GM03348 (cell line): ENCODE measurements around the gene LDHD.
A peak's percentile ranks its signal among the peaks of the same experiment; 100 is the strongest.
"Not testable (repeated sequence)": the region's sequence is repeated elsewhere in the genome, so short reads cannot be mapped to it uniquely, and the experiment has no call there.

ENCODE experiments used
- DNase-seq: peaks from one replicate; pipeline ENCODE4 v3.0.0; 2012; ENCODE audit warnings: low spot score

The LDHD gene

GRCh38 chr16:75099075-75099667, 17.4 kb downstream of the LDHD start:
- no peak for DNase-seq

- no peak for DNase-seq
These were observed 18.4 kb downstream of the LDHD start for GRCh38 chr16:75097941-75098901.

- DNase-seq: no peak
These were observed 19.3 kb downstream of the LDHD start for GRCh38 chr16:75097191-75097761.

- DNase-seq: peak; percentile 29
These were observed 19.9 kb downstream of the LDHD start for GRCh38 chr16:75096656-75097055.

GRCh38 chr16:75095204-75095621, 21.4 kb downstream of the LDHD start:
- no peak for DNase-seq

GRCh38 chr16:75093598-75094540, 22.7 kb downstream of the LDHD start:
- DNase-seq: no peak

GRCh38 chr16:75092777-75093176, 23.8 kb downstream of the LDHD start:
- no peak for DNase-seq

GRCh38 chr16:75091619-75092018, 25.0 kb downstream of the LDHD start:
- DNase-seq: not testable (repeated sequence)

- DNase-seq: not testable (repeated sequence)
These were observed 25.7 kb downstream of the LDHD start for GRCh38 chr16:75090899-75091298.

- DNase-seq: no peak
These were observed 26.9 kb downstream of the LDHD start for GRCh38 chr16:75089486-75090202.

GRCh38 chr16:75088934-75089333, 27.6 kb downstream of the LDHD start:
- DNase-seq: no peak

- no peak for DNase-seq
These were observed 28.4 kb downstream of the LDHD start for GRCh38 chr16:75088216-75088615.

GRCh38 chr16:75087375-75087979, 29.1 kb downstream of the LDHD start:
- peak; percentile 48 for DNase-seq

GRCh38 chr16:75086688-75087374, 29.7 kb downstream of the LDHD start:
- no peak for DNase-seq

GRCh38 chr16:75086281-75086680, 30.3 kb downstream of the LDHD start:
- DNase-seq: peak; percentile 39

- DNase-seq: no peak
These were observed 31.0 kb downstream of the LDHD start for GRCh38 chr16:75085556-75085955.

- DNase-seq: no peak
These were observed 32.8 kb downstream of the LDHD start for GRCh38 chr16:75083813-75084212.

GRCh38 chr16:75081179-75081859, 35.3 kb downstream of the LDHD start:
- DNase-seq: no peak

- DNase-seq: peak; percentile 40
These were observed 36.2 kb downstream of the LDHD start for GRCh38 chr16:75080205-75081029.
